Tibial nerve (tissue), 4 donors: ENCODE data around the gene LAMC3. TPM values are rescaled to one million over a fixed set of nuclear protein-coding genes. Genes with fewer than 3 reads are reported as not detected.

Experiments used
- DNase-seq, 2 donors: peaks; one replicate each; pipeline ENCODE4 v3.0.0-alpha.2; 2019; ENCODE audit warnings: low spot score in 2 of 2
- H3K27ac ChIP-seq, 4 donors: fragments of 200-600 bp; sonication (generic) in 3 of 4; one replicate each; pipeline ENCODE4 v1.5.1; 2017 to 2019; ENCODE audit warnings: mild to moderate bottlenecking in 1 of 4
- H3K27me3 ChIP-seq, 2 donors: fragments of 200-600 bp; sonication (generic) in 1 of 2; one replicate each; pipeline versions ENCODE4 v1.5.1 to v1.6.0; 2017 to 2019
- H3K36me3 ChIP-seq, 3 donors: fragments of 200-600 bp; sonication (generic); one replicate each; pipeline ENCODE4 v1.5.1; 2018 to 2019
- H3K4me1 ChIP-seq, 4 donors: fragments of 200-600 bp; sonication (generic) in 3 of 4; one replicate each; pipeline ENCODE4 v1.5.1; 2017 to 2019
- H3K4me3 ChIP-seq, 4 donors: fragments of 200-600 bp; sonication (generic) in 3 of 4; one replicate each; pipeline ENCODE4 v1.5.1; 2017 to 2019; ENCODE audit warnings: mild to moderate bottlenecking in 1 of 4, moderate library complexity in 1 of 4
- H3K9me3 ChIP-seq, 4 donors: fragments of 200-600 bp; sonication (generic) in 3 of 4; one replicate each; pipeline ENCODE4 v1.5.1; 2017 to 2019
- CTCF ChIP-seq, 5 experiments: fragments of 200-600 bp in 3 of 5; fragments of 450-650 bp in 2 of 5; sonication (generic) in 3 of 5; IDR thresholded peaks; one replicate each; pipeline ENCODE4 v1.5.1; 2016 to 2019; ENCODE audit warnings: antibody characterized with exemption in 5 of 5, mild to moderate bottlenecking in 3 of 5, moderate library complexity in 2 of 5
- EP300 ChIP-seq, 2 donors: sonication (generic); formaldehyde crosslinking; IDR thresholded peaks; one replicate each; pipeline ENCODE4 v1.6.1; 2017; ENCODE audit warnings: antibody characterized with exemption in 2 of 2, mild to moderate bottlenecking in 1 of 2
- POLR2A ChIP-seq, 2 donors: fragments of 450-650 bp; IDR thresholded peaks; one replicate each; pipeline ENCODE4 v1.6.1; 2017; ENCODE audit warnings: antibody characterized with exemption in 2 of 2, mild to moderate bottlenecking in 2 of 2, moderate library complexity in 2 of 2
- WGBS, 2 donors: methylation state at CpG; one replicate each; pipeline ENCODE4 v1.1.5; 2018; 5-methylcytosine and 5-hydroxymethylcytosine counted together
- total RNA-seq, 4 donors: library from RNA; depleted of rRNA; stranded (reverse); fragments of >200 nt; gene quantifications; one replicate each; pipeline ENCODE4 v1.1.0, GENCODE V29; 2016

The LAMC3 gene
- total RNA-seq, 4 donors from 2014 or later = 0.21 to 1.6 TPM; not detected in 2

GRCh38 chr9:131019388-131020239 is 10.6 kb downstream of the LAMC3 start:
- Histone ChIP-seq H3K4me1 (no peaks in the 10 kb centered on the region), H3K36me3 (no peaks in the 10 kb centered on the region), H3K9me3 (peaks cover 0 to 19% (median 0%) of the 10 kb centered on the region in 4 donors), H3K27ac (no peak overlapping the region), H3K4me3 (no peak overlapping the region), H3K27me3 (peaks cover 0 to 20% of the 10 kb centered on the region in 2 donors)
- TF ChIP-seq CTCF (IDR thresholded peaks at IDR 0.05) (no peak), EP300 (IDR thresholded peaks at IDR 0.05) (no peak), POLR2A (IDR thresholded peaks at IDR 0.05) (no peak)
- WGBS, 2 donors = 39 to 57% methylated on average over 12 to 14 of the region's 15 CpGs
- no peak for DNase-seq

DNA sequence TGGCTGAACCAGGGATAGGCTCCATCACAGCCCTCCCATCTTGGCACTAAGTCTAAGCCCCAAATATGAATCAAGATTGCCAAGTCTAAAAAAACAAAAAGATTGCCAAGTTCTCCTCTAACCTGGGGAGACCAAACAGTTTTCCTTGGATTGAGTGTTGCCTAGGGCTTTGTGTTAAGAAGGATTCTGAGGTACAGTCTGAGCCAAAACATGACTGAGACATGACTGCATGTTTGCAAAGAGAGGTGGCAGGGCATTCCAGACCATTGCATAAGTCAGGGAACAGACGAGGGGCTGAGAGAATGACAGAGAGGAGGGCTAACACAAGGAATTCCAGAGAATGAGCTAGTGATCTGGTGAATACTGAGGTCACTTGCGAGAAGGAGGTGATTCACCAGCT is 11.4 kb downstream of the LAMC3 start:
- H3K4me3 ChIP-seq = no peak overlapping the region
- no peak for TF ChIP-seq CTCF (IDR thresholded peaks at IDR 0.05)
- no peak for TF ChIP-seq POLR2A (IDR thresholded peaks at IDR 0.05)
- TF ChIP-seq EP300 (IDR thresholded peaks at IDR 0.05) = no peak
- H3K27ac ChIP-seq = no peak overlapping the region
- H3K36me3 ChIP-seq = no peaks in the 10 kb centered on the region
- no peaks in the 10 kb centered on the region for H3K4me1 ChIP-seq
- peaks cover 0 to 15% of the 10 kb centered on the region in 2 donors for H3K27me3 ChIP-seq
- WGBS, 2 donors = 43 to 68% methylated on average over 2 of the region's 2 CpGs
- H3K9me3 ChIP-seq = peaks cover 0 to 19% (median 0%) of the 10 kb centered on the region in 4 donors
- no peak for DNase-seq

GRCh38 chr9:131020862-131021261 is 11.9 kb downstream of the LAMC3 start:
- 67 to 72% methylated on average over 7 of the region's 7 CpGs for WGBS, 2 donors
- Histone ChIP-seq H3K36me3 (no peaks in the 10 kb centered on the region), H3K27ac (no peak overlapping the region), H3K4me1 (no peaks in the 10 kb centered on the region), H3K4me3 (no peak overlapping the region), H3K9me3 (peaks cover 0 to 19% (median 0%) of the 10 kb centered on the region in 4 donors), H3K27me3 (peaks cover 0 to 10% of the 10 kb centered on the region in 2 donors)
- no peak for DNase-seq
- TF ChIP-seq EP300 (IDR thresholded peaks at IDR 0.05) = no peak
- no peak for TF ChIP-seq POLR2A (IDR thresholded peaks at IDR 0.05)
- TF ChIP-seq CTCF (IDR thresholded peaks at IDR 0.05) = no peak

DNA sequence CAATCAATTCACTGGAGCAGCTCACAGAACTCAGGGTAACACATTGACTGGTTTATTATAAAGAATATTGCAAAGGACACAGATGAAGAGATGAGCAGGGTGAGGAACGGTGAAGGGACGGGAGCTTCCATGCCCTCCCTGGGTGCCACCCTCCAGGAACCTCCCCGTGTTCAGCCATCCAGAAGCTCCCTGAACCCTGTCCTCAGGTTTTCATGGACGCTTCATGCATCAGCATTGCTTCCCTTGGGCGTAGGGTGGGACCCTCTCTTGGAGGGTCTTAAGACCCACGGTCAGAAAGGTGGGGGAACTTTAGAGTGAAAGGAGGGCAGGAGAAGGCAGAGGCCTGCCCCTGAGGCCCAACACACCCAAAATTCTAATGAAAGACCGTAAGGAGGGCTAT is 12.8 kb downstream of the LAMC3 start:
- H3K4me1 ChIP-seq = no peaks in the 10 kb centered on the region
- peaks cover 0 to 19% (median 0%) of the 10 kb centered on the region in 4 donors for H3K9me3 ChIP-seq
- no peaks in the 10 kb centered on the region for H3K36me3 ChIP-seq
- TF ChIP-seq CTCF (IDR thresholded peaks at IDR 0.05) = no peak
- TF ChIP-seq EP300 (IDR thresholded peaks at IDR 0.05) = no peak
- TF ChIP-seq POLR2A (IDR thresholded peaks at IDR 0.05) = no peak
- DNase-seq = no peak
- H3K4me3 ChIP-seq = no peak overlapping the region
- 89 to 90% methylated on average over 7 of the region's 7 CpGs for WGBS, 2 donors
- H3K27me3 ChIP-seq = peaks cover 0 to 5% of the 10 kb centered on the region in 2 donors
- H3K27ac ChIP-seq = no peak overlapping the region
